Measurements from ENCODE around the gene NUPR1.
A peak's percentile ranks its signal among the peaks of the same experiment; 100 is the strongest.

Gene NUPR1

GRCh38 chr16:28537964-28538732, 626 bp downstream of the NUPR1 start:
- peak overlapping the region; percentile 45; the same call in 1 of the 2 replicates for H3K27ac ChIP-seq (ENCODE audit: extremely low read depth, low read depth, low read length)
- ChIA-PET POLR2A (interaction anchor here (0.6 kb wide), 1 partner anchor 8 kb away, joined by 5 read pairs; no protein-coding TSS in a partner anchor), CTCF (interaction anchor here (0.6 kb wide), 1 partner anchor 10 kb away, joined by 3 read pairs; no protein-coding TSS in a partner anchor)
- TF ChIP-seq ZNF169 (tag by site-specific recombination; IDR thresholded peaks at IDR 0.05) (no peak), ZNF837 (tag by site-specific recombination; IDR thresholded peaks at IDR 0.05) (no peak), BCL11B (tag by site-specific recombination; IDR thresholded peaks at IDR 0.05; ENCODE audit: low read depth) (no peak), ZNF664 (tag by site-specific recombination; IDR thresholded peaks at IDR 0.05) (no peak), ZNF624 (tag by site-specific recombination; IDR thresholded peaks at IDR 0.05) (no peak), HOXA7 (CRISPR knock-in tag; IDR thresholded peaks at IDR 0.05; ENCODE audit: borderline replicate concordance) (no peak), ZNF354C (tag by site-specific recombination; IDR thresholded peaks at IDR 0.05; ENCODE audit: borderline replicate concordance, low read depth) (no peak), ZNF561 (tag by site-specific recombination; IDR thresholded peaks at IDR 0.05; ENCODE audit: borderline replicate concordance) (no peak), ZNF239 (tag by site-specific recombination; IDR thresholded peaks at IDR 0.05) (no peak), ZNF776 (tag by site-specific recombination; IDR thresholded peaks at IDR 0.05; ENCODE audit: borderline replicate concordance) (no peak)
- TF ChIP-seq, protein P1, sequence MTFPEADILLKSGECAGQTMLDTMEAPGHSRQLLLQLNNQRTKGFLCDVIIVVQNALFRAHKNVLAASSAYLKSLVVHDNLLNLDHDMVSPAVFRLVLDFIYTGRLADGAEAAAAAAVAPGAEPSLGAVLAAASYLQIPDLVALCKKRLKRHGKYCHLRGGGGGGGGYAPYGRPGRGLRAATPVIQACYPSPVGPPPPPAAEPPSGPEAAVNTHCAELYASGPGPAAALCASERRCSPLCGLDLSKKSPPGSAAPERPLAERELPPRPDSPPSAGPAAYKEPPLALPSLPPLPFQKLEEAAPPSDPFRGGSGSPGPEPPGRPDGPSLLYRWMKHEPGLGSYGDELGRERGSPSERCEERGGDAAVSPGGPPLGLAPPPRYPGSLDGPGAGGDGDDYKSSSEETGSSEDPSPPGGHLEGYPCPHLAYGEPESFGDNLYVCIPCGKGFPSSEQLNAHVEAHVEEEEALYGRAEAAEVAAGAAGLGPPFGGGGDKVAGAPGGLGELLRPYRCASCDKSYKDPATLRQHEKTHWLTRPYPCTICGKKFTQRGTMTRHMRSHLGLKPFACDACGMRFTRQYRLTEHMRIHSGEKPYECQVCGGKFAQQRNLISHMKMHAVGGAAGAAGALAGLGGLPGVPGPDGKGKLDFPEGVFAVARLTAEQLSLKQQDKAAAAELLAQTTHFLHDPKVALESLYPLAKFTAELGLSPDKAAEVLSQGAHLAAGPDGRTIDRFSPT (tag by site-specific recombination; IDR thresholded peaks at IDR 0.05): no peak
- TF ChIP-seq, protein P2, sequence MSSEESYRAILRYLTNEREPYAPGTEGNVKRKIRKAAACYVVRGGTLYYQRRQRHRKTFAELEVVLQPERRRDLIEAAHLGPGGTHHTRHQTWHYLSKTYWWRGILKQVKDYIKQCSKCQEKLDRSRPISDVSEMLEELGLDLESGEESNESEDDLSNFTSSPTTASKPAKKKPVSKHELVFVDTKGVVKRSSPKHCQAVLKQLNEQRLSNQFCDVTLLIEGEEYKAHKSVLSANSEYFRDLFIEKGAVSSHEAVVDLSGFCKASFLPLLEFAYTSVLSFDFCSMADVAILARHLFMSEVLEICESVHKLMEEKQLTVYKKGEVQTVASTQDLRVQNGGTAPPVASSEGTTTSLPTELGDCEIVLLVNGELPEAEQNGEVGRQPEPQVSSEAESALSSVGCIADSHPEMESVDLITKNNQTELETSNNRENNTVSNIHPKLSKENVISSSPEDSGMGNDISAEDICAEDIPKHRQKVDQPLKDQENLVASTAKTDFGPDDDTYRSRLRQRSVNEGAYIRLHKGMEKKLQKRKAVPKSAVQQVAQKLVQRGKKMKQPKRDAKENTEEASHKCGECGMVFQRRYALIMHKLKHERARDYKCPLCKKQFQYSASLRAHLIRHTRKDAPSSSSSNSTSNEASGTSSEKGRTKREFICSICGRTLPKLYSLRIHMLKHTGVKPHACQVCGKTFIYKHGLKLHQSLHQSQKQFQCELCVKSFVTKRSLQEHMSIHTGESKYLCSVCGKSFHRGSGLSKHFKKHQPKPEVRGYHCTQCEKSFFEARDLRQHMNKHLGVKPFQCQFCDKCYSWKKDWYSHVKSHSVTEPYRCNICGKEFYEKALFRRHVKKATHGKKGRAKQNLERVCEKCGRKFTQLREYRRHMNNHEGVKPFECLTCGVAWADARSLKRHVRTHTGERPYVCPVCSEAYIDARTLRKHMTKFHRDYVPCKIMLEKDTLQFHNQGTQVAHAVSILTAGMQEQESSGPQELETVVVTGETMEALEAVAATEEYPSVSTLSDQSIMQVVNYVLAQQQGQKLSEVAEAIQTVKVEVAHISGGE (tag by site-specific recombination; conservative IDR thresholded peaks at IDR 0.05; ENCODE audit: low read depth): no peak
- TF ChIP-seq, protein P3, sequence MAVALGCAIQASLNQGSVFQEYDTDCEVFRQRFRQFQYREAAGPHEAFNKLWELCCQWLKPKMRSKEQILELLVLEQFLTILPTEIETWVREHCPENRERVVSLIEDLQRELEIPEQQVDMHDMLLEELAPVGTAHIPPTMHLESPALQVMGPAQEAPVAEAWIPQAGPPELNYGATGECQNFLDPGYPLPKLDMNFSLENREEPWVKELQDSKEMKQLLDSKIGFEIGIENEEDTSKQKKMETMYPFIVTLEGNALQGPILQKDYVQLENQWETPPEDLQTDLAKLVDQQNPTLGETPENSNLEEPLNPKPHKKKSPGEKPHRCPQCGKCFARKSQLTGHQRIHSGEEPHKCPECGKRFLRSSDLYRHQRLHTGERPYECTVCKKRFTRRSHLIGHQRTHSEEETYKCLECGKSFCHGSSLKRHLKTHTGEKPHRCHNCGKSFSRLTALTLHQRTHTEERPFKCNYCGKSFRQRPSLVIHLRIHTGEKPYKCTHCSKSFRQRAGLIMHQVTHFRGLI (tag by site-specific recombination; IDR thresholded peaks at IDR 0.05): no peak
- H3K4me1 ChIP-seq (ENCODE audit: control insufficient read depth, insufficient read depth, low read length): no peaks in the 10 kb centered on the region
- no peak overlapping the region for H3K4me3 ChIP-seq (ENCODE audit: low read depth, low read length)
- no peaks in the 10 kb centered on the region for H3K9me3 ChIP-seq (ENCODE audit: control insufficient read depth, insufficient read depth, low read depth, low read length)
- no peaks in the 10 kb centered on the region for H3K36me3 ChIP-seq (ENCODE audit: control insufficient read depth in 2 of 2, insufficient read depth in 1 of 2, low read length in 2 of 2)

DNA sequence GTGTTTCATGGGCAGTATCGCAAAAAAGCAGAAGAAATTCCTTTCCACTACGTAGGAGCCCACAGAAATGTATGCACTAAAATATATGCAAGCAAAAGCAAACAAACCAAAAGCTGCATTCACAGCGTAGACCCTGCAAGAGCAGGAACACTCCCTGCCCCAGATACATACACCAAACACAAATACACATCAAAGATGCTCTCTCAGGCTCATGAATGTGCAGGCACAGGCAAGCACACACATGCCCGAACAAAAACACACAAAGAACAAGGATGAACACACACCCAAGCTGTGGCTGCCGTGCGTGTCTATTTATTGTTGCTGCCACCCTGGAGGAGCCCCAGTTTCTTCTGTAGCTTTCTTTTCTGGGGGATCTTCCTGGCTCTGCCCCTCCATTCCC, 1.7 kb downstream of the NUPR1 start:
- no peaks in the 10 kb centered on the region for H3K36me3 ChIP-seq (ENCODE audit: control insufficient read depth in 2 of 2, insufficient read depth in 1 of 2, low read length in 2 of 2)
- no peak overlapping the region for H3K27ac ChIP-seq (ENCODE audit: extremely low read depth, low read depth, low read length)
- H3K4me1 ChIP-seq (ENCODE audit: control insufficient read depth, insufficient read depth, low read length): no peaks in the 10 kb centered on the region
- ChIA-PET CTCF (no interaction called here), POLR2A (no interaction called here)
- no peak overlapping the region for H3K4me3 ChIP-seq (ENCODE audit: low read depth, low read length)
- H3K9me3 ChIP-seq (ENCODE audit: control insufficient read depth, insufficient read depth, low read depth, low read length): no peaks in the 10 kb centered on the region
- TF ChIP-seq, protein P4, sequence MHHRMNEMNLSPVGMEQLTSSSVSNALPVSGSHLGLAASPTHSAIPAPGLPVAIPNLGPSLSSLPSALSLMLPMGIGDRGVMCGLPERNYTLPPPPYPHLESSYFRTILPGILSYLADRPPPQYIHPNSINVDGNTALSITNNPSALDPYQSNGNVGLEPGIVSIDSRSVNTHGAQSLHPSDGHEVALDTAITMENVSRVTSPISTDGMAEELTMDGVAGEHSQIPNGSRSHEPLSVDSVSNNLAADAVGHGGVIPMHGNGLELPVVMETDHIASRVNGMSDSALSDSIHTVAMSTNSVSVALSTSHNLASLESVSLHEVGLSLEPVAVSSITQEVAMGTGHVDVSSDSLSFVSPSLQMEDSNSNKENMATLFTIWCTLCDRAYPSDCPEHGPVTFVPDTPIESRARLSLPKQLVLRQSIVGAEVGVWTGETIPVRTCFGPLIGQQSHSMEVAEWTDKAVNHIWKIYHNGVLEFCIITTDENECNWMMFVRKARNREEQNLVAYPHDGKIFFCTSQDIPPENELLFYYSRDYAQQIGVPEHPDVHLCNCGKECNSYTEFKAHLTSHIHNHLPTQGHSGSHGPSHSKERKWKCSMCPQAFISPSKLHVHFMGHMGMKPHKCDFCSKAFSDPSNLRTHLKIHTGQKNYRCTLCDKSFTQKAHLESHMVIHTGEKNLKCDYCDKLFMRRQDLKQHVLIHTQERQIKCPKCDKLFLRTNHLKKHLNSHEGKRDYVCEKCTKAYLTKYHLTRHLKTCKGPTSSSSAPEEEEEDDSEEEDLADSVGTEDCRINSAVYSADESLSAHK (tag by site-specific recombination; IDR thresholded peaks at IDR 0.05): no peak
- TF ChIP-seq ZNF16 (tag by site-specific recombination; IDR thresholded peaks at IDR 0.05; ENCODE audit: low read depth) (no peak), ZNF791 (tag by site-specific recombination; IDR thresholded peaks at IDR 0.05) (no peak), ZNF10 (tag by site-specific recombination; IDR thresholded peaks at IDR 0.05) (no peak), ZFHX2 (tag by site-specific recombination; conservative IDR thresholded peaks at IDR 0.05) (no peak), ZSCAN23 (tag by site-specific recombination; IDR thresholded peaks at IDR 0.05) (no peak)
- TF ChIP-seq, protein P1 (tag by site-specific recombination; IDR thresholded peaks at IDR 0.05): no peak
- TF ChIP-seq, protein P5, sequence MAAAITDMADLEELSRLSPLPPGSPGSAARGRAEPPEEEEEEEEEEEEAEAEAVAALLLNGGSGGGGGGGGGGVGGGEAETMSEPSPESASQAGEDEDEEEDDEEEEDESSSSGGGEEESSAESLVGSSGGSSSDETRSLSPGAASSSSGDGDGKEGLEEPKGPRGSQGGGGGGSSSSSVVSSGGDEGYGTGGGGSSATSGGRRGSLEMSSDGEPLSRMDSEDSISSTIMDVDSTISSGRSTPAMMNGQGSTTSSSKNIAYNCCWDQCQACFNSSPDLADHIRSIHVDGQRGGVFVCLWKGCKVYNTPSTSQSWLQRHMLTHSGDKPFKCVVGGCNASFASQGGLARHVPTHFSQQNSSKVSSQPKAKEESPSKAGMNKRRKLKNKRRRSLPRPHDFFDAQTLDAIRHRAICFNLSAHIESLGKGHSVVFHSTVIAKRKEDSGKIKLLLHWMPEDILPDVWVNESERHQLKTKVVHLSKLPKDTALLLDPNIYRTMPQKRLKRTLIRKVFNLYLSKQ (tag by site-specific recombination; IDR thresholded peaks at IDR 0.05; ENCODE audit: borderline replicate concordance): no peak

All from HEK293 (cell line).